BJ (cell line): ENCODE results near the gene CEACAM3. TPM values are rescaled to one million over a fixed set of nuclear protein-coding genes. Genes with fewer than 3 reads are reported as not detected.

Source experiments
- CTCF ChIA-PET: fragments of 350-600 bp; formaldehyde crosslinking; extraction: SDS; loops from one replicate; lab custom pipeline; 2021; ENCODE audit warnings: antibody characterized with exemption, inconsistent platforms; lab: Yijun Ruan, JAX
- POLR2A ChIA-PET: fragments of 300-600 bp; sonication (Branson Sonifier 250); formaldehyde crosslinking; extraction: SDS; loops from one replicate; lab custom pipeline; 2021; ENCODE audit warnings: antibody characterized with exemption; lab: Charles Lee
- DNase-seq: peaks from one replicate; pipeline ENCODE4 v3.0.0-alpha.2; 2011; ENCODE audit warnings: low read depth
- H3K27me3 ChIP-seq: 2 replicates; pipeline ENCODE4 v1.6.0; 2011; ENCODE audit warnings: low read length; ENCODE audit not compliant: control insufficient read depth, insufficient read depth
- H3K36me3 ChIP-seq: 2 replicates; pipeline ENCODE4 v1.5.1; 2011; ENCODE audit warnings: low read length; ENCODE audit not compliant: control insufficient read depth, insufficient read depth
- H3K4me3 ChIP-seq: 2 replicates; pipeline ENCODE4 v1.5.1; 2011; ENCODE audit warnings: low read depth, mild to moderate bottlenecking, control low read depth, low read length
- CTCF ChIP-seq: IDR thresholded peaks from 2 replicates; pipeline ENCODE4 v1.5.1; 2011; ENCODE audit warnings: low read depth, mild to moderate bottlenecking, control low read depth, inconsistent platforms, low read length, moderate library complexity; ENCODE audit not compliant: insufficient read depth
- polyA plus RNA-seq: library from polyadenylated mRNA; depleted of rRNA; stranded (reverse); fragments of >200 nt; gene quantifications from 2 replicates; pipeline ENCODE4 v1.2.3, GENCODE V29; 2011

The CEACAM3 gene
- polyA plus RNA-seq, 1 experiment = not detected

- no peaks in the 10 kb centered on the region for H3K36me3 ChIP-seq
- POLR2A ChIA-PET = no interaction called here
- no peak for TF ChIP-seq CTCF
- H3K4me3 ChIP-seq = no peak overlapping the region
- DNase-seq = no peak
- peaks cover 2% of the 10 kb centered on the region for H3K27me3 ChIP-seq
- CTCF ChIA-PET = interaction anchor here (1.0 to 1.9 kb wide), 2 partner anchors 11 to 16 kb away, joined by 3 to 6 read pairs; no protein-coding TSS in a partner anchor
Observed at GRCh38 chr19:41769608-41770007, 26.8 kb upstream of the CEACAM3 start.

DNA sequence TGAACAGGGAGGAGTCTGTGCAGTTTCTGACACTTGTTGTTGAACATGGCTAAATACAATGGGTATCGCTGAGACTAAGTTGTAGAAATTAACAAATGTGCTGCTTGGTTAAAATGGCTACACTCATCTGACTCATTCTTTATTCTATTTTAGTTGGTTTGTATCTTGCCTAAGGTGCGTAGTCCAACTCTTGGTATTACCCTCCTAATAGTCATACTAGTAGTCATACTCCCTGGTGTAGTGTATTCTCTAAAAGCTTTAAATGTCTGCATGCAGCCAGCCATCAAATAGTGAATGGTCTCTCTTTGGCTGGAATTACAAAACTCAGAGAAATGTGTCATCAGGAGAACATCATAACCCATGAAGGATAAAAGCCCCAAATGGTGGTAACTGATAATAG is 25.0 kb upstream of the CEACAM3 start:
- TF ChIP-seq CTCF = no peak
- Histone ChIP-seq H3K36me3 (no peaks in the 10 kb centered on the region), H3K27me3 (peaks cover 2% of the 10 kb centered on the region), H3K4me3 (no peak overlapping the region)
- ChIA-PET CTCF (interaction anchor here (0.7 to 1.1 kb wide), 3 partner anchors 16 to 39 kb away, joined by 3 to 4 read pairs (median 3); partner anchors contain the start of gene CEACAM6), POLR2A (no interaction called here)
- no peak for DNase-seq

- Histone ChIP-seq H3K27me3 (peaks cover 3% of the 10 kb centered on the region), H3K4me3 (no peak overlapping the region), H3K36me3 (no peaks in the 10 kb centered on the region)
- DNase-seq = no peak
- no peak for TF ChIP-seq CTCF
- CTCF ChIA-PET = no interaction called here
- POLR2A ChIA-PET = no interaction called here
Observed at GRCh38 chr19:41774515-41774980, 21.8 kb upstream of the CEACAM3 start.

DNA sequence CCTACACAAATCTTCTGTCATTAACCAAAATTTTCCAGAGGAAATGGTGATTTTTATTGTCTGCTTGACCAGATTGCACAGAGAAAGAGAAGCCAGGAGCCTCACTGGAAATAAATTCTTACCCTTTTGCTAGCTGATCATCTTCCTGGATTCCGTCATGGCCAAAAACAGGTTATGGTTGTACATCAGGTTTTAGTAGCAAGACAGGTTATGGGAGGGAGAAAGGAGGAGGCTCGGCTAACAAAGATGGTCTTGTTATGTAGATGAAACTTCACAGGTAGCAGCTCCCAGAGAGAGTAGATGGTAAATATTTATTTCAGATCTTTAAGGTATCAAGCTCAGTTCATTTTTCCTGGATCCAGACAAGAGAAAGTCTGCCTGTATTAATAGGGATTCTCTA is 19.7 kb upstream of the CEACAM3 start:
- POLR2A ChIA-PET = no interaction called here
- Histone ChIP-seq H3K4me3 (no peak overlapping the region), H3K27me3 (peaks cover 3% of the 10 kb centered on the region), H3K36me3 (no peaks in the 10 kb centered on the region)
- CTCF ChIA-PET = interaction anchor here (1.4 to 10.3 kb wide), 4 partner anchors 8 to 23 kb away, joined by 6 to 89 read pairs (median 10); partner anchors contain the start of gene CEACAM3
- TF ChIP-seq CTCF = no peak
- no peak for DNase-seq

GRCh38 chr19:41783612-41784011 is 12.8 kb upstream of the CEACAM3 start:
- no peak overlapping the region for H3K4me3 ChIP-seq
- no peaks in the 10 kb centered on the region for H3K36me3 ChIP-seq
- ChIA-PET CTCF (interaction anchor here (10.3 kb wide), 1 partner anchor 10 kb away, joined by 89 read pairs; the partner anchor contains the start of gene CEACAM3), POLR2A (no interaction called here)
- TF ChIP-seq CTCF = no peak
- peaks cover 4% of the 10 kb centered on the region; the same call in 1 of the 2 replicates for H3K27me3 ChIP-seq
- no peak for DNase-seq
